HCT116 (cell line): ENCODE measurements around the gene LIMA1. TPM values are rescaled to one million over a fixed set of nuclear protein-coding genes. Genes with fewer than 3 reads are reported as not detected.

Source experiments
- ATAC-seq: fragments of 200-7000 bp; cut with Tn5 transposase; 2 replicates; pipeline ENCODE4 v1.9.1; 2020; ENCODE audit warnings: mild to moderate bottlenecking, moderate library complexity
- BruUV-seq: library from RNA; stranded (reverse); fragments of 400-500 nt; replicated peaks from 2 replicates; lab custom pipeline; 2021; lab: Mats Ljungman, UMichigan
- CTCF ChIA-PET: fragments of 300-600 bp; sonication (Branson Sonifier 250); formaldehyde crosslinking; loops from one replicate; lab custom pipeline; 2021; ENCODE audit warnings: antibody characterized with exemption; lab: Charles Lee
- POLR2A ChIA-PET: fragments of 300-600, 350-600 bp; sonication (Branson Sonifier 250); formaldehyde crosslinking; loops from one replicate; lab custom pipeline; 2021; ENCODE audit warnings: antibody characterized with exemption; lab: Charles Lee
- RAD21 ChIA-PET, 2 experiments: fragments of 300-600 bp; sonication (Branson Sonifier 250); formaldehyde crosslinking; loops; one replicate each; lab custom pipeline; 2023; ENCODE audit warnings: low total read pairs in 2 of 2; ENCODE audit not compliant: uncharacterized antibody in 2 of 2, unreplicated experiment in 2 of 2, low non-redundant PET in 1 of 2; lab: Charles Lee
- DNase-seq: peaks from one replicate; pipeline ENCODE4 v3.0.0-alpha.2; 2010; ENCODE audit warnings: low read depth, low spot score
- H2AFZ ChIP-seq: fragments of 200-600 bp; shearing (Covaris generic), sonication (generic); 2 replicates; pipeline ENCODE4 v1.6.1; 2017; ENCODE audit warnings: low read depth, mixed run types, mixed read lengths, antibody characterized with exemption, low read length; ENCODE audit not compliant: poor library complexity, severe bottlenecking
- H3K27ac ChIP-seq: 2 replicates; pipeline ENCODE4 v1.5.1; 2012; ENCODE audit warnings: low read depth, low read length
- H3K27me3 ChIP-seq: fragments of 200-600 bp; sonication (generic); 2 replicates; pipeline ENCODE4 v1.6.1; 2016; ENCODE audit warnings: mixed run types, low read length, mixed read lengths; ENCODE audit not compliant: insufficient read depth
- H3K36me3 ChIP-seq, 2 experiments: fragments of 200-500 bp in 1 of 2; fragments of 200-600 bp in 1 of 2; sonication (Bioruptor generic) in 1 of 2; sonication (generic) in 1 of 2; 2 replicates each; pipeline versions ENCODE4 v1.5.1 to v1.6.1; 2014 to 2016; ENCODE audit warnings: low read length in 2 of 2, inconsistent platforms in 1 of 2, mixed read lengths in 1 of 2, mixed run types in 1 of 2; ENCODE audit not compliant: insufficient read depth in 2 of 2, control insufficient read depth in 1 of 2
- H3K4me1 ChIP-seq, 2 experiments: fragments of 200-600 bp in 1 of 2; sonication (generic) in 1 of 2; 2 replicates each; pipeline versions ENCODE4 v1.5.1 to v1.6.1; 2012 to 2017; ENCODE audit warnings: low read length in 2 of 2, inconsistent platforms in 1 of 2, mild to moderate bottlenecking in 1 of 2, mixed read lengths in 1 of 2, mixed run types in 1 of 2, moderate library complexity in 1 of 2; ENCODE audit not compliant: insufficient read depth in 2 of 2, control insufficient read depth in 1 of 2
- H3K4me2 ChIP-seq: fragments of 200-600 bp; sonication (generic); 2 replicates; pipeline ENCODE4 v1.6.1; 2017; ENCODE audit warnings: mixed run types, low read length, mixed read lengths
- H3K4me3 ChIP-seq, 2 experiments: fragments of 200-600 bp in 1 of 2; sonication (generic) in 1 of 2; replicated peaks in 1 of 2; 2 replicates each; pipeline ENCODE4 v1.5.1; 2011 to 2016; ENCODE audit warnings: low read length in 2 of 2, control low read depth in 1 of 2, low read depth in 1 of 2, mild to moderate bottlenecking in 1 of 2, mixed read lengths in 1 of 2, mixed run types in 1 of 2
- H3K79me2 ChIP-seq: fragments of 200-600 bp; sonication (generic); 2 replicates; pipeline ENCODE4 v1.6.1; 2017; ENCODE audit warnings: mild to moderate bottlenecking, mixed run types, low read length, moderate library complexity, mixed read lengths; ENCODE audit not compliant: insufficient read depth
- H3K9ac ChIP-seq: fragments of 200-600 bp; sonication (generic); 2 replicates; pipeline ENCODE4 v1.6.1; 2016; ENCODE audit warnings: low read length, mixed read lengths
- H3K9me2 ChIP-seq: fragments of 200-600 bp; sonication (generic), shearing (Covaris generic); 2 replicates; pipeline ENCODE4 v1.6.1; 2017; ENCODE audit warnings: mixed run types, mild to moderate bottlenecking, moderate library complexity; ENCODE audit not compliant: insufficient read depth
- H3K9me3 ChIP-seq, 2 experiments: fragments of 200-500 bp in 1 of 2; fragments of 200-600 bp in 1 of 2; sonication (Bioruptor generic) in 1 of 2; sonication (generic) in 1 of 2; 2 replicates each; pipeline ENCODE4 v1.6.1; 2014 to 2017; ENCODE audit warnings: low read length in 2 of 2, mixed read lengths in 2 of 2, inconsistent platforms in 1 of 2, low read depth in 1 of 2, mild to moderate bottlenecking in 1 of 2, mixed run types in 1 of 2, moderate library complexity in 1 of 2; ENCODE audit not compliant: control insufficient read depth in 1 of 2, insufficient read depth in 1 of 2
- H4K20me1 ChIP-seq: fragments of 200-600 bp; sonication (generic), shearing (Covaris generic); 2 replicates; pipeline ENCODE4 v1.6.1; 2017; ENCODE audit warnings: mixed run types, mild to moderate bottlenecking, moderate library complexity; ENCODE audit not compliant: insufficient read depth
- ATF3 ChIP-seq: IDR thresholded peaks from 2 replicates; pipeline ENCODE4 v1.6.1; 2012
- CTCF ChIP-seq, 3 experiments: fragments of 200-600 bp in 1 of 3; sonication (generic) in 1 of 3; IDR thresholded peaks in 2 of 3; conservative IDR thresholded peaks in 1 of 3; 2 replicates each; pipeline ENCODE4 v1.5.1; 2012 to 2017; ENCODE audit warnings: low read depth in 2 of 3, low read length in 2 of 3, antibody characterized with exemption in 1 of 3, borderline replicate concordance in 1 of 3, control low read depth in 1 of 3, mild to moderate bottlenecking in 1 of 3, mixed read lengths in 1 of 3, mixed run types in 1 of 3, moderate library complexity in 1 of 3; ENCODE audit not compliant: insufficient read depth in 1 of 3
- ELF1 ChIP-seq: IDR thresholded peaks from 2 replicates; pipeline ENCODE4 v1.6.1; 2012; ENCODE audit warnings: low read depth, borderline replicate concordance
- EZH2 ChIP-seq: fragments of 200-600 bp; sonication (generic); IDR thresholded peaks from 2 replicates; pipeline ENCODE4 v1.6.1; 2017; ENCODE audit warnings: antibody characterized with exemption, mixed run types
- JUND ChIP-seq: IDR thresholded peaks from 2 replicates; pipeline ENCODE4 v1.6.1; 2012
- POLR2A ChIP-seq: IDR thresholded peaks from 2 replicates; pipeline ENCODE4 v1.7.0; 2011; ENCODE audit warnings: borderline replicate concordance; ENCODE audit not compliant: insufficient read depth, insufficient read length; ENCODE audit errors: extremely low read depth
- POLR2AphosphoS5 ChIP-seq: IDR thresholded peaks from 2 replicates; pipeline ENCODE4 v1.6.1; 2011; ENCODE audit warnings: mild to moderate bottlenecking, low read depth, low read length, moderate library complexity
- RAD21 ChIP-seq: IDR thresholded peaks from 2 replicates; pipeline ENCODE4 v1.6.1; 2012; ENCODE audit warnings: low read depth, mild to moderate bottlenecking
- TCF7L2 ChIP-seq: IDR thresholded peaks from 2 replicates; pipeline ENCODE4 v1.7.0; 2011; ENCODE audit warnings: borderline replicate concordance, inconsistent platforms; ENCODE audit not compliant: insufficient read depth, insufficient read length; ENCODE audit errors: extremely low read depth
- YY1 ChIP-seq: IDR thresholded peaks from 2 replicates; pipeline ENCODE4 v1.6.1; 2011; ENCODE audit warnings: low read length, low read depth, moderate library complexity, mild to moderate bottlenecking; ENCODE audit not compliant: insufficient replicate concordance; ENCODE audit errors: extremely low read depth
- ZFX ChIP-seq: fragments of 450-650 bp; IDR thresholded peaks from 2 replicates; pipeline ENCODE4 v1.6.1; 2017
- ZNF274 ChIP-seq: fragments of 200-500 bp; sonication (Bioruptor generic); IDR thresholded peaks from 2 replicates; pipeline ENCODE4 v1.6.1; 2014; ENCODE audit warnings: mild to moderate bottlenecking, low read depth, low read length, inconsistent platforms
- intact Hi-C: fragments of 100-400 bp; cut with micrococcal nuclease; formaldehyde crosslinking; loops from 2 replicates; pipeline ENCODE4 v1.10.0; 2022
- total RNA-seq: library from RNA; stranded (reverse); gene quantifications from one replicate; pipeline ENCODE4 v1.2.1, GENCODE V29; 2021; ENCODE audit not compliant: unreplicated experiment

The LIMA1 gene
- total RNA-seq, 1 experiment from 2014 or later = 79.6 TPM

- Histone ChIP-seq H2AFZ (no peak overlapping the region), H3K27ac (no peak overlapping the region), H3K9me3 (no peaks in the 10 kb centered on the region), H3K36me3 (no peaks in the 10 kb centered on the region), H3K79me2 (no peaks in the 10 kb centered on the region), H3K4me2 (peak overlapping the region; percentile 1; the same call in 1 of the 2 replicates), H3K4me1 (peaks cover 6 to 14% of the 10 kb centered on the region in 2 experiments), H3K27me3 (no peaks in the 10 kb centered on the region), H4K20me1 (no peaks in the 10 kb centered on the region), H3K9ac (peak overlapping the region; percentile 23; the same call in 1 of the 2 replicates), H3K4me3 (no peak overlapping the region), H3K9me2 (no peaks in the 10 kb centered on the region)
- no TSS peak for BruUV-seq
- CTCF ChIA-PET = interaction anchor here (0.9 kb wide), 1 partner anchor 228 kb away, joined by 3 read pairs; no protein-coding TSS in a partner anchor
- no peak for ATAC-seq
- POLR2A ChIA-PET = no interaction called here
- RAD21 ChIA-PET = no interaction called here
- no peak for TF ChIP-seq ELF1
- TF ChIP-seq POLR2AphosphoS5 = no peak
- no peak for TF ChIP-seq JUND
- TF ChIP-seq TCF7L2 = no peak
- no peak for TF ChIP-seq ZFX
- TF ChIP-seq ATF3 = no peak
- TF ChIP-seq RAD21 = no peak
- no peak for TF ChIP-seq EZH2
- no peak for TF ChIP-seq POLR2A
- no peak for TF ChIP-seq ZNF274
- TF ChIP-seq YY1 = no peak
- no peak for TF ChIP-seq CTCF (IDR thresholded peaks at IDR 0.05 in 2 of 3, conservative IDR thresholded peaks at IDR 0.05 in 1 of 3; ENCODE audit: borderline replicate concordance in 1 of 3, insufficient read depth in 1 of 3, low read depth in 2 of 3, low read length in 2 of 3)
- DNase-seq = no peak
- intact Hi-C loops = no loop called here
These were observed 14.7 kb upstream of the LIMA1 start for GRCh38 chr12:50297996-50298395.
